Measurements from ENCODE around the gene CELSR2. TPM values are rescaled to one million over a fixed set of nuclear protein-coding genes. Genes with fewer than 3 reads are reported as not detected.
A peak's percentile ranks its signal among the peaks of the same experiment; 100 is the strongest.

The CELSR2 gene
- total RNA-seq, 1 experiment from 2014 or later: 8.3 TPM

GRCh38 chr1:109273570-109274288 lies 24.4 kb downstream of the CELSR2 start:
- Histone ChIP-seq H3K4me3 (ENCODE audit: low read depth, low read length) (peak overlapping the region; percentile 4), H3K9me3 (no peaks in the 10 kb centered on the region), H3K27me3 (replicated peaks; ENCODE audit: control insufficient read depth, insufficient read depth, low read length) (no peaks in the 10 kb centered on the region), H3K4me1 (peaks cover 45% of the 10 kb centered on the region), H3K36me3 (ENCODE audit: control insufficient read depth, insufficient read depth, low read length) (no peaks in the 10 kb centered on the region)
- BruUV-seq (replicated peaks): no TSS peak
- intact Hi-C loops (cut with micrococcal nuclease; ENCODE audit: unreplicated experiment): loop anchor here (1.0 kb wide), 1 partner anchor 10 kb away; the partner anchor contains the start of gene PSRC1
- Mint-ChIP-seq H3K9me3 (ENCODE audit: unreplicated experiment) (no peaks in the 10 kb centered on the region), H3K27me3 (ENCODE audit: insufficient read depth, unreplicated experiment) (no peaks in the 10 kb centered on the region), H3K36me3 (ENCODE audit: insufficient read depth, unreplicated experiment) (peaks cover 8% of the 10 kb centered on the region), H3K4me3 (ENCODE audit: unreplicated experiment) (peak overlapping the region; percentile 63), H3K4me1 (ENCODE audit: low read depth, unreplicated experiment) (peaks cover 15% of the 10 kb centered on the region), H3K27ac (ENCODE audit: unreplicated experiment) (peak overlapping the region; percentile 31)
- peak in 1 of 2 experiments; percentile 31 for DNase-seq
- ChIA-PET CTCF (interaction anchor here (0.5 to 0.6 kb wide), 2 partner anchors 40 to 182 kb away, joined by 3 read pairs; no protein-coding TSS in a partner anchor), POLR2A (no interaction called here)
- TF ChIP-seq CTCF (IDR thresholded peaks at IDR 0.05; ENCODE audit: insufficient read depth in 1 of 2, low read depth in 1 of 2, low read length in 1 of 2, severe bottlenecking in 1 of 2, unreplicated experiment in 1 of 2): no peak

DNA sequence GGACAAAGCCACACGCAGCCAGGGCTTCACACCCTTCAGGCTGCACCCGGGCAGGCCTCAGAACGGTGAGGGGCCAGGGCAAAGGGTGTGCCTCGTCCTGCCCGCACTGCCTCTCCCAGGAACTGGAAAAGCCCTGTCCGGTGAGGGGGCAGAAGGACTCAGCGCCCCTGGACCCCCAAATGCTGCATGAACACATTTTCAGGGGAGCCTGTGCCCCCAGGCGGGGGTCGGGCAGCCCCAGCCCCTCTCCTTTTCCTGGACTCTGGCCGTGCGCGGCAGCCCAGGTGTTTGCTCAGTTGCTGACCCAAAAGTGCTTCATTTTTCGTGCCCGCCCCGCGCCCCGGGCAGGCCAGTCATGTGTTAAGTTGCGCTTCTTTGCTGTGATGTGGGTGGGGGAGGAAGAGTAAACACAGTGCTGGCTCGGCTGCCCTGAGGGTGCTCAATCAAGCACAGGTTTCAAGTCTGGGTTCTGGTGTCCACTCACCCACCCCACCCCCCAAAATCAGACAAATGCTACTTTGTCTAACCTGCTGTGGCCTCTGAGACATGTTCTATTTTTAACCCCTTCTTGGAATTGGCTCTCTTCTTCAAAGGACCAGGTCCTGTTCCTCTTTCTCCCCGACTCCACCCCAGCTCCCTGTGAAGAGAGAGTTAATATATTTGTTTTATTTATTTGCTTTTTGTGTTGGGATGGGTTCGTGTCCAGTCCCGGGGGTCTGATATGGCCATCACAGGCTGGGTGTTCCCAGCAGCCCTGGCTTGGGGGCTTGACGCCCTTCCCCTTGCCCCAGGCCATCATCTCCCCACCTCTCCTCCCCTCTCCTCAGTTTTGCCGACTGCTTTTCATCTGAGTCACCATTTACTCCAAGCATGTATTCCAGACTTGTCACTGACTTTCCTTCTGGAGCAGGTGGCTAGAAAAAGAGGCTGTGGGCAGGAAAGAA lies 25.5 kb downstream of the CELSR2 start:
- POLR2A ChIA-PET: no interaction called here
- H3K4me1 Mint-ChIP-seq (ENCODE audit: low read depth, unreplicated experiment): peaks cover 15% of the 10 kb centered on the region
- intact Hi-C loops (cut with micrococcal nuclease; ENCODE audit: unreplicated experiment): loop anchor here (1.0 kb wide), 2 partner anchors 8 to 12 kb away; partner anchors contain the start of gene PSRC1
- DNase-seq: peak; percentile 83 to 87
- peak overlapping the region; percentile 22 for H3K4me3 ChIP-seq (ENCODE audit: low read depth, low read length)
- peaks cover 45% of the 10 kb centered on the region for H3K4me1 ChIP-seq
- H3K27me3 Mint-ChIP-seq (ENCODE audit: insufficient read depth, unreplicated experiment): no peaks in the 10 kb centered on the region
- peaks cover 8% of the 10 kb centered on the region for H3K36me3 Mint-ChIP-seq (ENCODE audit: insufficient read depth, unreplicated experiment)
- no peaks in the 10 kb centered on the region for H3K9me3 ChIP-seq
- H3K9me3 Mint-ChIP-seq (ENCODE audit: unreplicated experiment): no peaks in the 10 kb centered on the region
- H3K4me3 Mint-ChIP-seq (ENCODE audit: unreplicated experiment): peak overlapping the region; percentile 63
- TF ChIP-seq CTCF (IDR thresholded peaks at IDR 0.05; ENCODE audit: insufficient read depth in 1 of 2, low read depth in 1 of 2, low read length in 1 of 2, severe bottlenecking in 1 of 2, unreplicated experiment in 1 of 2): no peak
- peak overlapping the region; percentile 31 for H3K27ac Mint-ChIP-seq (ENCODE audit: unreplicated experiment)
- no TSS peak for BruUV-seq (replicated peaks)
- no peaks in the 10 kb centered on the region for H3K36me3 ChIP-seq (ENCODE audit: control insufficient read depth, insufficient read depth, low read length)
- H3K27me3 ChIP-seq (replicated peaks; ENCODE audit: control insufficient read depth, insufficient read depth, low read length): no peaks in the 10 kb centered on the region
- CTCF ChIA-PET: no interaction called here

DNA sequence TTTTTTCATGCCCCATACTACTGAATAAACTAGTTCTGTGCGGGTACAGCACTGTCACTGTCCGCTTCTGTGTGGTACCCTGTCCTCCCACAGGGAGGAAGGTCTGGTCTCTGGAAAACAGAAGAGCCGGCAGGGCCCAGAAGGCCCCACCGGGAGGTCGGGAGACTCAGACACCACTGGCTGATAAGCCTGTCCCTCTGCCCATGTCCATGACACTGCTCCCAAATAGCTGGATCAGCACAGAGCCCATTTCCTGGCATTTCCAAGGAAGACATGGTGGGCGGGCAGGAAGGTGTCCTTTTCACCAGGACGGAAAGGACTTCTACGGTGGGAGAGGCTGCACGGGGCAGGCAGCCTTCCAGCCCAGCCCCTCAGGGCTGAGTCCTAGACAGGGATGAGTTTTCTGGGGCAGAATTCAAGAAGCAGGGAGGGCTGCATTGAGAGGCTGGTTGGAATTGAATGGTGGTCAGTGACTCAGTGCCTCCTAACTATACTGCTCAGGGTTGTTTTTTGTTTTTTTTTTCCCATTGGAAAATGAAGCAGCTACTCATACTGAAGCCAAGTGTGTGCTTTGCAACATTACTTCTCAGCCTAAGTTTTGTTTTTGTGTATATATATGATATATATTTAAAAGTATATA lies 26.5 kb downstream of the CELSR2 start:
- Mint-ChIP-seq H3K36me3 (ENCODE audit: insufficient read depth, unreplicated experiment) (peaks cover 8% of the 10 kb centered on the region), H3K27me3 (ENCODE audit: insufficient read depth, unreplicated experiment) (no peaks in the 10 kb centered on the region), H3K27ac (ENCODE audit: unreplicated experiment) (peak overlapping the region; percentile 31), H3K4me3 (ENCODE audit: unreplicated experiment) (peak overlapping the region; percentile 63), H3K9me3 (ENCODE audit: unreplicated experiment) (no peaks in the 10 kb centered on the region), H3K4me1 (ENCODE audit: low read depth, unreplicated experiment) (peaks cover 15% of the 10 kb centered on the region)
- intact Hi-C loops (cut with micrococcal nuclease; ENCODE audit: unreplicated experiment): loop anchor here (1.0 kb wide), 1 partner anchor 13 kb away; no protein-coding TSS in a partner anchor
- Histone ChIP-seq H3K36me3 (ENCODE audit: control insufficient read depth, insufficient read depth, low read length) (no peaks in the 10 kb centered on the region), H3K27me3 (replicated peaks; ENCODE audit: control insufficient read depth, insufficient read depth, low read length) (no peaks in the 10 kb centered on the region), H3K4me3 (ENCODE audit: low read depth, low read length) (peak overlapping the region; percentile 22), H3K4me1 (peaks cover 45% of the 10 kb centered on the region), H3K9me3 (no peaks in the 10 kb centered on the region)
- no peak for TF ChIP-seq CTCF (IDR thresholded peaks at IDR 0.05; ENCODE audit: insufficient read depth in 1 of 2, low read depth in 1 of 2, low read length in 1 of 2, severe bottlenecking in 1 of 2, unreplicated experiment in 1 of 2)
- CTCF ChIA-PET: no interaction called here
- POLR2A ChIA-PET: no interaction called here
- DNase-seq: peak in 1 of 2 experiments; percentile 16
- BruUV-seq (replicated peaks): TSS peak; percentile 44
